CD4-positive, CD25-positive, alpha-beta regulatory T cell (primary cell): ENCODE results near the gene DNAL4. TPM values are rescaled to one million over a fixed set of nuclear protein-coding genes. Genes with fewer than 3 reads are reported as not detected.

Experiments used
- ATAC-seq, 2 donors: fragments of 150-1000 bp; cut with Tn5 transposase; one replicate each; pipeline ENCODE4 v1.10.0; 2021; ENCODE audit warnings: low read depth in 2 of 2, moderate number of reproducible peaks in 2 of 2, moderate library complexity in 1 of 2
- DNase-seq, 3 donors: peaks; one replicate each; pipeline versions ENCODE4 v3.0.0 to v3.0.0-alpha.2; 2012 to 2022; ENCODE audit warnings: mixed read lengths in 1 of 3
- H3K27ac ChIP-seq: one replicate; pipeline ENCODE4 v1.7.0; 2013; ENCODE audit warnings: mild to moderate bottlenecking, low read length; ENCODE audit not compliant: insufficient read depth, poor library complexity, severe bottlenecking
- H3K27me3 ChIP-seq: one replicate; pipeline ENCODE4 v1.7.0; 2013; ENCODE audit warnings: low read length; ENCODE audit not compliant: control insufficient read depth, insufficient read depth
- H3K36me3 ChIP-seq: one replicate; pipeline ENCODE4 v1.7.0; 2013; ENCODE audit warnings: mild to moderate bottlenecking, low read length, moderate library complexity; ENCODE audit not compliant: control insufficient read depth, insufficient read depth
- H3K4me1 ChIP-seq: 2 replicates; pipeline ENCODE4 v1.7.0; 2013; ENCODE audit warnings: mild to moderate bottlenecking, low read length; ENCODE audit not compliant: insufficient read depth, control insufficient read depth, poor library complexity, severe bottlenecking
- H3K4me3 ChIP-seq: one replicate; pipeline ENCODE4 v1.7.0; 2013; ENCODE audit warnings: low read depth, mild to moderate bottlenecking, low read length, moderate library complexity
- H3K9me3 ChIP-seq, 2 experiments: 1 replicate in 1 of 2; 2 replicates in 1 of 2; pipeline ENCODE4 v1.7.0; 2013; ENCODE audit warnings: low read length in 2 of 2, mild to moderate bottlenecking in 1 of 2, moderate library complexity in 1 of 2; ENCODE audit not compliant: control insufficient read depth in 2 of 2
- H3K27ac Mint-ChIP-seq, 3 donors: one replicate each; pipeline ENCODE4 v1.8.0; 2020 to 2022; ENCODE audit warnings: mild to moderate bottlenecking in 3 of 3, mixed read lengths in 3 of 3, moderate library complexity in 2 of 3
- H3K27me3 Mint-ChIP-seq: one replicate; pipeline ENCODE4 v1.8.0; 2022; ENCODE audit warnings: mild to moderate bottlenecking, mixed read lengths
- H3K36me3 Mint-ChIP-seq: one replicate; pipeline ENCODE4 v1.8.0; 2020; ENCODE audit warnings: mixed read lengths
- H3K4me1 Mint-ChIP-seq, 4 donors: one replicate each; pipeline ENCODE4 v1.8.0; 2020 to 2022; ENCODE audit warnings: mixed read lengths in 4 of 4, mild to moderate bottlenecking in 1 of 4
- H3K4me3 Mint-ChIP-seq, 4 donors: one replicate each; pipeline ENCODE4 v1.8.0; 2020 to 2022; ENCODE audit warnings: mild to moderate bottlenecking in 4 of 4, mixed read lengths in 4 of 4, moderate library complexity in 3 of 4
- H3K9me3 Mint-ChIP-seq, 7 donors: one replicate each; pipeline ENCODE4 v1.8.0; 2020 to 2022; ENCODE audit warnings: mixed read lengths in 7 of 7, mild to moderate bottlenecking in 3 of 7, moderate library complexity in 2 of 7
- polyA plus RNA-seq, 4 donors: library from polyadenylated mRNA; unstranded; fragments of 300-500 nt; fragmentation: Illumina TruSeq; gene quantifications; one replicate each; pipeline ENCODE4 v1.2.3, GENCODE V29; 2021
- total RNA-seq: library from RNA; stranded (reverse); gene quantifications from one replicate; pipeline ENCODE4 v1.2.3, GENCODE V29; 2022

The DNAL4 gene
- total and polyA plus RNA-seq, 5 donors from 2014 or later, result 6.3 to 10.9 (median 9.9) TPM

DNA sequence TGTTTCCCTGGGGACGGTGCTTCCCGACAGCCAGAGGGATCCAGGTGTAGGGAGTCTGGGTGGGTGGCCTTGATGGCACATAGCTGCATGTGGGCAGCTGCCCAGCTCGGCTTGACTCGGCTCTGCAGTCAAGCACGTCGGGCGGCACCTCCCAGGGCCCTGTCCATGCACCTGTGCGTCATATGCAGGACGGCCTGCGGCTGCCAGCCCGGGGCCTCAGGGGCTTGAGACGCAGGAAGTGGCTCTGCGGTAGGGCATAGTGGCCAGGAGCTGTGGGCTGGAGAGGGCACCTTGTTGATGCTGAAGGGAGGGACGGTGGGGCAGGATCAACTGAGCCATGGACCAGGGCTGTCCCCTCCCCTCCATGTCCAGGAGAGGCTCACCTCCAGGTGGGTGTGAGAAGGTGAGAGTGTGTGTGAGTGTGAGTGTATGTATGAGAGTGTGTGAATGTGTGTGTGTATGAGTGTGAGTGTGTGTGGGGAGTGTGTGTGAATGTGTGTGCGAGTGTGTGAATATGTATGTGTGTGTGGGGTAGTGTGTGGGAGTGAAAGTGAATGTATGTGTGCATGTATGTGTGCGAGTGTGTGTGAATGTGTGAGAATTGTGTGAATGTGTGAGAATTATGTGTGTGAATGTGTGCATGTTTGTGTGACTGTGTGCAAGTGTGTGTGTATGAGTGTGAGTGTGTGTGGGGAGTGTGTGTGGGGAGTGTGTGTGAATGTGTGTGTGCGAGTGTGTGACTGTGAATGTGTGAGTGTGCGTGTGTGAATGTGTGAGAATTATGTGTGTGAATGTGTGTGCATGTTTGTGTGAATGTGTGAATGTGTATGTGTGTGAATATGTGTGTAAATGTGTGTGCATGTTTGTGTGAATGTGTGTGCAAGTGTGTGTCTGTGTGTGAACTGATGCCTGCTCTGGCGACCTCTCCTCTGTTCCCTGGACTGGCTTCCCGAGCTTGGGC, 32.5 kb downstream of the DNAL4 start:
- Histone ChIP-seq H3K9me3 (no peaks in the 10 kb centered on the region), H3K27ac (no peak overlapping the region), H3K4me1 (peaks cover 27% of the 10 kb centered on the region), H3K36me3 (no peaks in the 10 kb centered on the region), H3K27me3 (no peaks in the 10 kb centered on the region), H3K4me3 (no peak overlapping the region)
- H3K4me3 Mint-ChIP-seq, result no peak overlapping the region
- H3K4me1 Mint-ChIP-seq, result peaks cover 0 to 36% (median 29%) of the 10 kb centered on the region in 4 donors
- no peak for ATAC-seq
- H3K36me3 Mint-ChIP-seq, result no peaks in the 10 kb centered on the region
- H3K27me3 Mint-ChIP-seq, result no peaks in the 10 kb centered on the region
- no peaks in the 10 kb centered on the region for H3K9me3 Mint-ChIP-seq
- no peak for DNase-seq
- no peak overlapping the region for H3K27ac Mint-ChIP-seq

- H3K9me3 ChIP-seq, result no peaks in the 10 kb centered on the region
- H3K27me3 Mint-ChIP-seq, result no peaks in the 10 kb centered on the region
- no peak overlapping the region for H3K27ac ChIP-seq
- H3K4me3 Mint-ChIP-seq, result no peak overlapping the region
- ATAC-seq (no peak), DNase-seq (no peak)
- H3K4me3 ChIP-seq, result no peak overlapping the region
- peaks cover 0 to 32% (median 28%) of the 10 kb centered on the region in 4 donors for H3K4me1 Mint-ChIP-seq
- no peaks in the 10 kb centered on the region for H3K27me3 ChIP-seq
- no peaks in the 10 kb centered on the region for H3K9me3 Mint-ChIP-seq
- H3K27ac Mint-ChIP-seq, result peak overlapping the region in 2 of 3 donors; percentile 29 to 36
- H3K4me1 ChIP-seq, result peaks cover 32% of the 10 kb centered on the region
- H3K36me3 ChIP-seq, result no peaks in the 10 kb centered on the region
- H3K36me3 Mint-ChIP-seq, result no peaks in the 10 kb centered on the region
These were observed 33.3 kb downstream of the DNAL4 start for GRCh38 chr22:38760477-38761201.

- H3K4me3 Mint-ChIP-seq, result peak overlapping the region; percentile 25 to 95 (median 56)
- Histone ChIP-seq H3K27me3 (no peaks in the 10 kb centered on the region), H3K27ac (peak overlapping the region; percentile 76), H3K4me1 (peaks cover 39% of the 10 kb centered on the region), H3K36me3 (no peaks in the 10 kb centered on the region), H3K9me3 (no peaks in the 10 kb centered on the region), H3K4me3 (peak overlapping the region; percentile 26)
- ATAC-seq (no peak), DNase-seq (no peak)
- peak overlapping the region; percentile 83 to 94 (median 91) for H3K27ac Mint-ChIP-seq
- peaks cover 0 to 3% (median 0%) of the 10 kb centered on the region in 7 donors for H3K9me3 Mint-ChIP-seq
- peaks cover 6% of the 10 kb centered on the region for H3K36me3 Mint-ChIP-seq
- no peaks in the 10 kb centered on the region for H3K27me3 Mint-ChIP-seq
- H3K4me1 Mint-ChIP-seq, result peaks cover 0 to 40% (median 31%) of the 10 kb centered on the region in 4 donors
These were observed 34.9 kb downstream of the DNAL4 start for GRCh38 chr22:38759005-38759404.

DNA sequence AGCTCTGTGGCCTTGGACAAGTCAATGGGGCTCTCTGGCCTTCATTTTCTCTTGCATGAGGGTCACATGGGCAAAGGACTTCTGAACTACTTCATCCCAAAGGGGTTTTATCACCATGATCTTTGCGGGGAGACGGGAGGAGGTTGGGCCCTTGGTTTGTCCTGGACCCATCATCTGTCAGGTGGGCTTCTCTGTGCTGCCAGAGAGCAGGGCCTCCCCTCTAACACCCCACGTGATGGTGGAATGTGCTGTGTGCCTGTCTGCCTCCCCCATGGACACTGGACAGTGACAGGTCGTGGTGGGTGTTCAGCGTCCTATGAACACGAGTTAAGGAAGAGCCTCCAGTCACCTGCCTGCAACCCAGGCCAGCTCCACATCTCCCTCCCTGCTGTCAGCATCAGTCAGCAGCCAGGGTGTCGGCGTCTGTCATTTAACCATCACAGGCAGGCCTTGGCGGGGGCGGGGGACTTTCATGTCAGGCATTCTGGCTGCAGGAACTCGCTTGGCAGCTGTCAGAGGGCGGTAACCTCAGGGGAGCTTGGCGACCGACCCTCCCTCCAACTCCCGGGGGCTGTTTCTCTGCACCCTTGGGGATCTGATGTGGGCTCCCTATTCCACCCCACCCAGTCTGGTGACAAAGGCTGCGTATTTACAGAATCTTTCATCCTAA, 35.5 kb downstream of the DNAL4 start:
- H3K4me1 ChIP-seq, result peaks cover 45% of the 10 kb centered on the region
- ATAC-seq, result no peak
- peak overlapping the region; percentile 73 to 91 (median 80) for H3K27ac Mint-ChIP-seq

DNA sequence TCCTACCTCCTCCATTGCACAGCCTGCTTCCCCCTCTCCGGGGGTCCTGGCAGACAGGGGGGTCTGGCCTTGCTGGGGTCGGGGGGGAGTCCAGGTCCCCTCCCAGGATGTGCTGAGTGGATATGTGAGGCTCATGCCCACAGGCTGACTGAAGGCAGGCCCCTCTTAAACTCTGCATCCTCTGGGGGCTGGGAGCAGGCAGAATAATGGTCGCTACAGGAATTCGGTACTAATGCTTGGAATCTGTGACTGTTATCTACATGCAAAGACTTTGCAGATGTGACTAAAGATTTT, 36.5 kb downstream of the DNAL4 start:
- H3K36me3 Mint-ChIP-seq, result peaks cover 17% of the 10 kb centered on the region
- peaks cover 0 to 49% (median 40%) of the 10 kb centered on the region in 4 donors for H3K4me1 Mint-ChIP-seq
- H3K27ac ChIP-seq, result peak overlapping the region; percentile 76
- peaks cover 10% of the 10 kb centered on the region for H3K36me3 ChIP-seq
- H3K4me3 ChIP-seq, result peak overlapping the region; percentile 85
- H3K9me3 Mint-ChIP-seq, result peaks cover 0 to 3% (median 0%) of the 10 kb centered on the region in 7 donors
- ATAC-seq, result no peak
- H3K4me3 Mint-ChIP-seq, result peak overlapping the region; percentile 88 to 99 (median 95)
- no peaks in the 10 kb centered on the region for H3K9me3 ChIP-seq
- no peaks in the 10 kb centered on the region for H3K27me3 ChIP-seq
- no peaks in the 10 kb centered on the region for H3K27me3 Mint-ChIP-seq
- DNase-seq, result no peak
- H3K27ac Mint-ChIP-seq, result peak overlapping the region; percentile 75 to 96 (median 93)
- H3K4me1 ChIP-seq, result peaks cover 55% of the 10 kb centered on the region

More for the DNA sequence above, 35.5 kb downstream of the DNAL4 start:
- Histone ChIP-seq H3K4me3 (peak overlapping the region; percentile 28), H3K27me3 (no peaks in the 10 kb centered on the region), H3K27ac (peak overlapping the region; percentile 76), H3K36me3 (peaks cover 3% of the 10 kb centered on the region), H3K9me3 (no peaks in the 10 kb centered on the region)
- Mint-ChIP-seq H3K4me3 (peak overlapping the region; percentile 71 to 95 (median 82)), H3K9me3 (peaks cover 0 to 3% (median 0%) of the 10 kb centered on the region in 7 donors), H3K4me1 (peaks cover 0 to 46% (median 37%) of the 10 kb centered on the region in 4 donors), H3K27me3 (no peaks in the 10 kb centered on the region), H3K36me3 (peaks cover 11% of the 10 kb centered on the region)
- peak; percentile 49 to 74 (median 63) for DNase-seq

DNA sequence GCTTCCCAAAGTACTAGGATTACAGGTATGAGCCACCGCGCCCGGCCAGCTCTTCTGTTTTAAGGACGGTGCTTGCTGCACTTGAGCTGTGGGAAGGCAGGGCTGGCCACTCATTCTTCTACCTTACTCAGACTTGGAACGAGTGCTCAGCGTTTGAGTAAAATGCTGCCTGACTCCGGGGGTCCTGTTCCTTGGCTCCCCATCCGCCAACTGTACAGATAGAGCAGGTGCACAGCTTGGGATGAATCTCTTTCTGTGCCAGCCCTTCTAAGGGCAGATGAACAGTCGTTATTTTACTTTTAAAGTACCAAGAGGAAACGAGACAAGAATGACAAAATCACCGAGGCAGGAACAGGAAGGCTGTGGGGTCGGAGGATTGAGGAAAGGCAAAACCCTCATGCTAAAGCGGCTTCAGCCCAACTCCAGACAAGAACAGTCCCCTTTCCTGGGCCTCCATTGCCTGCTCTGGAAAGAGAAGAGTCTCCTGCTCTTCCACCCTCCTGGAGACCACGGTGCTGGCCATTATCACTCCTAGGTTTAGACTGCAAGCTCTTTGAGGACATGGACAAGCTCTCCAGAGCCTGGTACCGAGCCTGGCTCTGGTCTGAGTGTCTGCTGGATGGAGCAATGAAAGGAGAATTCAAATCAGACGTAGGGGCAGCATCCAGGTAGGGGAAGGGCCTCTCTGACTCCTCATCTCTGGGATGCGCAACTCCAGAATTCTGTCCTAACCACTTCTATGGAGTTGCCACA, 37.1 kb downstream of the DNAL4 start:
- peak overlapping the region; percentile 88 to 99 (median 95) for H3K4me3 Mint-ChIP-seq
- peak overlapping the region; percentile 93 to 96 (median 95) for H3K27ac Mint-ChIP-seq
- H3K27ac ChIP-seq, result peak overlapping the region; percentile 76
- no peak for ATAC-seq
- no peaks in the 10 kb centered on the region for H3K27me3 Mint-ChIP-seq
- peaks cover 14% of the 10 kb centered on the region for H3K36me3 ChIP-seq
- peak in 2 of 3 donors; percentile 32 to 55 for DNase-seq
- H3K4me1 Mint-ChIP-seq, result peaks cover 2 to 54% (median 43%) of the 10 kb centered on the region in 4 donors
- H3K27me3 ChIP-seq, result no peaks in the 10 kb centered on the region
- peaks cover 0 to 3% (median 0%) of the 10 kb centered on the region in 7 donors for H3K9me3 Mint-ChIP-seq
- H3K4me3 ChIP-seq, result peak overlapping the region; percentile 85
- peaks cover 60% of the 10 kb centered on the region for H3K4me1 ChIP-seq
- peaks cover 22% of the 10 kb centered on the region for H3K36me3 Mint-ChIP-seq
- H3K9me3 ChIP-seq, result no peaks in the 10 kb centered on the region
